Body of pancreas (tissue), 4 donors: Measurements from ENCODE around the gene BCAT1.

ENCODE experiments used
- CTCF ChIP-seq, 7 experiments: fragments of 450-650 bp in 4 of 7; fragments of 200-600 bp in 3 of 7; sonication (generic) in 3 of 7; IDR thresholded peaks; one replicate each; pipeline ENCODE4 v1.5.1; 2016 to 2019; ENCODE audit warnings: antibody characterized with exemption in 7 of 7
- POLR2A ChIP-seq, 3 donors: fragments of 450-650 bp; IDR thresholded peaks; one replicate each; pipeline ENCODE4 v1.6.1; 2016; ENCODE audit warnings: antibody characterized with exemption in 3 of 3, mild to moderate bottlenecking in 2 of 3

GRCh38 chr12:24950231-24950834 is 1.4 kb upstream of the BCAT1 start:
- TF ChIP-seq CTCF (IDR thresholded peaks at IDR 0.05) (no peak), POLR2A (IDR thresholded peaks at IDR 0.05) (no peak)
